OCI-LY3 (cell line): ENCODE data around the gene DNAJC5.
"Not testable (repeated sequence)": the region's sequence is repeated elsewhere in the genome, so short reads cannot be mapped to it uniquely, and the experiment has no call there.

Source experiments
- H2AFZ ChIP-seq: fragments of 200-600, 300-600 bp; shearing (Covaris generic); 2 replicates; pipeline ENCODE4 v1.6.0; 2014; ENCODE audit warnings: antibody characterized with exemption, low read depth, low read length
- H3K27ac ChIP-seq: fragments of 200-600, 300-600 bp; sonication (generic); 2 replicates; pipeline ENCODE4 v1.5.1; 2014; ENCODE audit warnings: mild to moderate bottlenecking, low read length, moderate library complexity, mixed read lengths
- H3K27me3 ChIP-seq: fragments of 200-600, 300-600 bp; sonication (generic); 2 replicates; pipeline ENCODE4 v1.6.1; 2014; ENCODE audit warnings: low read depth, low read length, mixed read lengths
- H3K36me3 ChIP-seq: fragments of 200-600, 300-600 bp; sonication (generic); replicated peaks from 2 replicates; pipeline ENCODE3; 2014; ENCODE audit warnings: low read depth, low read length, mixed read lengths
- H3K4me1 ChIP-seq: fragments of 300-600, 200-600 bp; sonication (generic); 2 replicates; pipeline ENCODE4 v1.6.1; 2014; ENCODE audit warnings: low read length, mixed read lengths
- H3K4me2 ChIP-seq: fragments of 200-600, 300-600 bp; sonication (generic); 2 replicates; pipeline ENCODE4 v1.6.1; 2014; ENCODE audit warnings: low read length, mixed read lengths
- H3K4me3 ChIP-seq: fragments of 300-600, 200-600 bp; sonication (generic); 2 replicates; pipeline ENCODE4 v1.5.1; 2014; ENCODE audit warnings: antibody characterized with exemption, mild to moderate bottlenecking, low read length, moderate library complexity
- H3K79me2 ChIP-seq: fragments of 300-600, 200-600 bp; shearing (Covaris generic); 2 replicates; pipeline ENCODE4 v1.6.1; 2014; ENCODE audit warnings: mild to moderate bottlenecking, low read length, mixed read lengths
- H3K9ac ChIP-seq: fragments of 300-600, 200-600 bp; shearing (Covaris generic); 2 replicates; pipeline ENCODE4 v1.6.0; 2014; ENCODE audit warnings: mild to moderate bottlenecking, low read length, moderate library complexity
- H3K9me3 ChIP-seq: fragments of 200-600, 300-600 bp; shearing (Covaris generic); 2 replicates; pipeline ENCODE4 v1.6.1; 2014; ENCODE audit warnings: low read length, mixed read lengths; ENCODE audit not compliant: insufficient read depth
- H4K20me1 ChIP-seq: fragments of 200-600, 300-600 bp; sonication (generic); 2 replicates; pipeline ENCODE4 v1.6.1; 2016; ENCODE audit warnings: low read length, mixed read lengths; ENCODE audit not compliant: insufficient read depth
- CTCF ChIP-seq: fragments of 200-600, 300-600 bp; sonication (generic); IDR thresholded peaks from 2 replicates; pipeline ENCODE4 v1.5.1; 2014; ENCODE audit warnings: antibody characterized with exemption, low read length, low read depth
- EZH2phosphoT487 ChIP-seq: fragments of 200-600 bp; shearing (Covaris generic); IDR thresholded peaks from 2 replicates; pipeline ENCODE4 v1.6.1; 2018; ENCODE audit warnings: antibody characterized with exemption, mixed run types, low read depth

DNAJC5 gene

GRCh38 chr20:63924241-63924640 is 29.3 kb downstream of the DNAJC5 start:
- Histone ChIP-seq H3K9me3 (no peaks in the 10 kb centered on the region), H2AFZ (no peak overlapping the region), H3K4me2 (no peak overlapping the region), H4K20me1 (peaks cover 18% of the 10 kb centered on the region; the same call in 1 of the 2 replicates), H3K27ac (no peak overlapping the region), H3K4me1 (no peaks in the 10 kb centered on the region), H3K79me2 (peaks cover 47% of the 10 kb centered on the region), H3K4me3 (no peak overlapping the region), H3K9ac (no peak overlapping the region), H3K27me3 (no peaks in the 10 kb centered on the region), H3K36me3 (peaks cover 23% of the 10 kb centered on the region)
- TF ChIP-seq CTCF, result no peak
- no peak for TF ChIP-seq EZH2phosphoT487

GRCh38 chr20:63926298-63926697 is 31.4 kb downstream of the DNAJC5 start:
- Histone ChIP-seq H2AFZ (no peak overlapping the region), H3K4me3 (no peak overlapping the region), H4K20me1 (peaks cover 18% of the 10 kb centered on the region; the same call in 1 of the 2 replicates), H3K27me3 (no peaks in the 10 kb centered on the region), H3K27ac (no peak overlapping the region), H3K4me2 (no peak overlapping the region), H3K36me3 (peaks cover 35% of the 10 kb centered on the region), H3K9me3 (no peaks in the 10 kb centered on the region), H3K4me1 (no peaks in the 10 kb centered on the region), H3K9ac (no peak overlapping the region), H3K79me2 (peaks cover 42% of the 10 kb centered on the region)
- TF ChIP-seq CTCF, result no peak
- no peak for TF ChIP-seq EZH2phosphoT487

- no peak for TF ChIP-seq EZH2phosphoT487
- Histone ChIP-seq H3K4me2 (no peak overlapping the region), H3K36me3 (peaks cover 47% of the 10 kb centered on the region), H3K79me2 (peaks cover 29% of the 10 kb centered on the region), H3K27ac (no peak overlapping the region), H3K9ac (no peak overlapping the region), H3K9me3 (no peaks in the 10 kb centered on the region), H3K4me3 (no peak overlapping the region), H3K27me3 (no peaks in the 10 kb centered on the region), H4K20me1 (peaks cover 13% of the 10 kb centered on the region; the same call in 1 of the 2 replicates), H2AFZ (no peak overlapping the region), H3K4me1 (no peaks in the 10 kb centered on the region)
Observed at GRCh38 chr20:63929071-63929470, 34.1 kb downstream of the DNAJC5 start.

GRCh38 chr20:63929473-63929883 is 34.6 kb downstream of the DNAJC5 start:
- H3K9ac ChIP-seq, H3K4me3 ChIP-seq, H2AFZ ChIP-seq, H3K4me1 ChIP-seq, H3K9me3 ChIP-seq, H3K27me3 ChIP-seq, H3K27ac ChIP-seq, H3K4me2 ChIP-seq: not testable (repeated sequence)
- Histone ChIP-seq H3K36me3 (peaks cover 51% of the 10 kb centered on the region), H4K20me1 (peaks cover 13% of the 10 kb centered on the region; the same call in 1 of the 2 replicates), H3K79me2 (peaks cover 25% of the 10 kb centered on the region)

- H3K27ac ChIP-seq, result no peak overlapping the region
- no peaks in the 10 kb centered on the region for H3K27me3 ChIP-seq
- no peak overlapping the region for H3K9ac ChIP-seq
- H3K36me3 ChIP-seq, result peaks cover 60% of the 10 kb centered on the region
- H3K4me2 ChIP-seq, result no peak overlapping the region
- TF ChIP-seq CTCF, result no peak
- TF ChIP-seq EZH2phosphoT487, result no peak
- H3K4me1 ChIP-seq, result no peaks in the 10 kb centered on the region
- peaks cover 14% of the 10 kb centered on the region for H3K79me2 ChIP-seq
- H2AFZ ChIP-seq, result no peak overlapping the region
- peaks cover 10% of the 10 kb centered on the region; the same call in 1 of the 2 replicates for H4K20me1 ChIP-seq
- no peak overlapping the region for H3K4me3 ChIP-seq
- no peaks in the 10 kb centered on the region for H3K9me3 ChIP-seq
Observed at GRCh38 chr20:63930971-63931553, 36.1 kb downstream of the DNAJC5 start.
